ENCODE measurements around the gene TCFL5. TPM values are rescaled to one million over a fixed set of nuclear protein-coding genes. Genes with fewer than 3 reads are reported as not detected.

TCFL5 gene
- polyA plus RNA-seq, 2 donors = 2.8 to 3.5 TPM

- H3K27me3 ChIP-seq (ENCODE audit: control insufficient read depth in 1 of 2, insufficient read depth in 2 of 2, low read length in 2 of 2) = no peaks in the 10 kb centered on the region
- no peaks in the 10 kb centered on the region for H3K36me3 ChIP-seq (ENCODE audit: control insufficient read depth in 2 of 2, insufficient read depth in 2 of 2, low read length in 1 of 2)
- H3K9me3 ChIP-seq (ENCODE audit: control insufficient read depth in 2 of 2, insufficient read depth in 1 of 2, low read depth in 1 of 2, low read length in 1 of 2) = no peaks in the 10 kb centered on the region
- WGBS, 2 donors = 70 to 76% methylated on average over 27 of the region's 27 CpGs
- no peak overlapping the region for H3K27ac ChIP-seq (ENCODE audit: low read depth in 2 of 2, low read length in 1 of 2)
- peaks cover 2 to 13% of the 10 kb centered on the region in 2 donors for H3K4me1 ChIP-seq (ENCODE audit: control insufficient read depth in 2 of 2, insufficient read depth in 2 of 2, low read length in 1 of 2)
- H3K4me3 ChIP-seq (ENCODE audit: low read depth in 1 of 2, low read length in 2 of 2) = no peak overlapping the region
Observed at GRCh38 chr20:62825986-62826645, 35.5 kb downstream of the TCFL5 start.

- no peaks in the 10 kb centered on the region for H3K9me3 ChIP-seq (ENCODE audit: control insufficient read depth in 2 of 2, insufficient read depth in 1 of 2, low read depth in 1 of 2, low read length in 1 of 2)
- 66 to 76% methylated on average over 22 of the region's 22 CpGs for WGBS, 2 donors
- peaks cover 2 to 13% of the 10 kb centered on the region in 2 donors for H3K4me1 ChIP-seq (ENCODE audit: control insufficient read depth in 2 of 2, insufficient read depth in 2 of 2, low read length in 1 of 2)
- H3K36me3 ChIP-seq (ENCODE audit: control insufficient read depth in 2 of 2, insufficient read depth in 2 of 2, low read length in 1 of 2) = no peaks in the 10 kb centered on the region
- no peaks in the 10 kb centered on the region for H3K27me3 ChIP-seq (ENCODE audit: control insufficient read depth in 1 of 2, insufficient read depth in 2 of 2, low read length in 2 of 2)
- H3K27ac ChIP-seq (ENCODE audit: low read depth in 2 of 2, low read length in 1 of 2) = peak overlapping the region in 1 of 2 donors; percentile 26
- no peak overlapping the region for H3K4me3 ChIP-seq (ENCODE audit: low read depth in 1 of 2, low read length in 2 of 2)
Observed at GRCh38 chr20:62825333-62825985, 36.2 kb downstream of the TCFL5 start.

- peak overlapping the region in 1 of 2 donors; percentile 26 for H3K27ac ChIP-seq (ENCODE audit: low read depth in 2 of 2, low read length in 1 of 2)
- H3K9me3 ChIP-seq (ENCODE audit: control insufficient read depth in 2 of 2, insufficient read depth in 1 of 2, low read depth in 1 of 2, low read length in 1 of 2) = no peaks in the 10 kb centered on the region
- H3K27me3 ChIP-seq (ENCODE audit: control insufficient read depth in 1 of 2, insufficient read depth in 2 of 2, low read length in 2 of 2) = no peaks in the 10 kb centered on the region
- no peaks in the 10 kb centered on the region for H3K36me3 ChIP-seq (ENCODE audit: control insufficient read depth in 2 of 2, insufficient read depth in 2 of 2, low read length in 1 of 2)
- peaks cover 4 to 18% of the 10 kb centered on the region in 2 donors for H3K4me1 ChIP-seq (ENCODE audit: control insufficient read depth in 2 of 2, insufficient read depth in 2 of 2, low read length in 1 of 2)
- 28 to 34% methylated on average over 22 to 32 of the region's 36 CpGs for WGBS, 2 donors
- H3K4me3 ChIP-seq (ENCODE audit: low read depth in 1 of 2, low read length in 2 of 2) = peak overlapping the region in 1 of 2 donors; percentile 17
Observed at GRCh38 chr20:62824476-62825332, 36.9 kb downstream of the TCFL5 start.

GRCh38 chr20:62823688-62824475, 37.7 kb downstream of the TCFL5 start:
- Histone ChIP-seq H3K4me1 (ENCODE audit: control insufficient read depth in 2 of 2, insufficient read depth in 2 of 2, low read length in 1 of 2) (peaks cover 4 to 20% of the 10 kb centered on the region in 2 donors), H3K4me3 (ENCODE audit: low read depth in 1 of 2, low read length in 2 of 2) (no peak overlapping the region), H3K27me3 (ENCODE audit: control insufficient read depth in 1 of 2, insufficient read depth in 2 of 2, low read length in 2 of 2) (no peaks in the 10 kb centered on the region), H3K27ac (ENCODE audit: low read depth in 2 of 2, low read length in 1 of 2) (no peak overlapping the region), H3K9me3 (ENCODE audit: control insufficient read depth in 2 of 2, insufficient read depth in 1 of 2, low read depth in 1 of 2, low read length in 1 of 2) (no peaks in the 10 kb centered on the region), H3K36me3 (ENCODE audit: control insufficient read depth in 2 of 2, insufficient read depth in 2 of 2, low read length in 1 of 2) (no peaks in the 10 kb centered on the region)
- 85 to 89% methylated on average over 36 to 38 of the region's 38 CpGs for WGBS, 2 donors

GRCh38 chr20:62822788-62823651, 38.6 kb downstream of the TCFL5 start:
- Histone ChIP-seq H3K9me3 (ENCODE audit: control insufficient read depth in 2 of 2, insufficient read depth in 1 of 2, low read depth in 1 of 2, low read length in 1 of 2) (no peaks in the 10 kb centered on the region), H3K4me3 (ENCODE audit: low read depth in 1 of 2, low read length in 2 of 2) (no peak overlapping the region), H3K27ac (ENCODE audit: low read depth in 2 of 2, low read length in 1 of 2) (no peak overlapping the region), H3K27me3 (ENCODE audit: control insufficient read depth in 1 of 2, insufficient read depth in 2 of 2, low read length in 2 of 2) (peaks cover 0 to under 1% of the 10 kb centered on the region in 2 donors), H3K4me1 (ENCODE audit: control insufficient read depth in 2 of 2, insufficient read depth in 2 of 2, low read length in 1 of 2) (peaks cover 4 to 28% of the 10 kb centered on the region in 2 donors), H3K36me3 (ENCODE audit: control insufficient read depth in 2 of 2, insufficient read depth in 2 of 2, low read length in 1 of 2) (no peaks in the 10 kb centered on the region)
- 78 to 81% methylated on average over 23 to 24 of the region's 24 CpGs for WGBS, 2 donors

- H3K4me3 ChIP-seq (ENCODE audit: low read depth in 1 of 2, low read length in 2 of 2) = no peak overlapping the region
- 65 to 78% methylated on average over 7 of the region's 7 CpGs for WGBS, 2 donors
- no peaks in the 10 kb centered on the region for H3K9me3 ChIP-seq (ENCODE audit: control insufficient read depth in 2 of 2, insufficient read depth in 1 of 2, low read depth in 1 of 2, low read length in 1 of 2)
- H3K27me3 ChIP-seq (ENCODE audit: control insufficient read depth in 1 of 2, insufficient read depth in 2 of 2, low read length in 2 of 2) = peaks cover 0 to 8% of the 10 kb centered on the region in 2 donors
- no peaks in the 10 kb centered on the region for H3K36me3 ChIP-seq (ENCODE audit: control insufficient read depth in 2 of 2, insufficient read depth in 2 of 2, low read length in 1 of 2)
- H3K27ac ChIP-seq (ENCODE audit: low read depth in 2 of 2, low read length in 1 of 2) = no peak overlapping the region
- peaks cover 4 to 28% of the 10 kb centered on the region in 2 donors for H3K4me1 ChIP-seq (ENCODE audit: control insufficient read depth in 2 of 2, insufficient read depth in 2 of 2, low read length in 1 of 2)
Observed at GRCh38 chr20:62822239-62822787, 39.3 kb downstream of the TCFL5 start.

- Histone ChIP-seq H3K27ac (ENCODE audit: low read depth in 2 of 2, low read length in 1 of 2) (no peak overlapping the region), H3K4me1 (ENCODE audit: control insufficient read depth in 2 of 2, insufficient read depth in 2 of 2, low read length in 1 of 2) (peaks cover 4 to 28% of the 10 kb centered on the region in 2 donors), H3K36me3 (ENCODE audit: control insufficient read depth in 2 of 2, insufficient read depth in 2 of 2, low read length in 1 of 2) (no peaks in the 10 kb centered on the region), H3K27me3 (ENCODE audit: control insufficient read depth in 1 of 2, insufficient read depth in 2 of 2, low read length in 2 of 2) (peaks cover 0 to 12% of the 10 kb centered on the region in 2 donors), H3K9me3 (ENCODE audit: control insufficient read depth in 2 of 2, insufficient read depth in 1 of 2, low read depth in 1 of 2, low read length in 1 of 2) (no peaks in the 10 kb centered on the region), H3K4me3 (ENCODE audit: low read depth in 1 of 2, low read length in 2 of 2) (no peak overlapping the region)
- WGBS, 2 donors = 89% methylated on average over 11 to 12 of the region's 12 CpGs
Observed at GRCh38 chr20:62821726-62822210, 39.9 kb downstream of the TCFL5 start.

- Histone ChIP-seq H3K36me3 (ENCODE audit: control insufficient read depth in 2 of 2, insufficient read depth in 2 of 2, low read length in 1 of 2) (no peaks in the 10 kb centered on the region), H3K9me3 (ENCODE audit: control insufficient read depth in 2 of 2, insufficient read depth in 1 of 2, low read depth in 1 of 2, low read length in 1 of 2) (no peaks in the 10 kb centered on the region), H3K27me3 (ENCODE audit: control insufficient read depth in 1 of 2, insufficient read depth in 2 of 2, low read length in 2 of 2) (peaks cover 0 to 14% of the 10 kb centered on the region in 2 donors), H3K27ac (ENCODE audit: low read depth in 2 of 2, low read length in 1 of 2) (no peak overlapping the region), H3K4me3 (ENCODE audit: low read depth in 1 of 2, low read length in 2 of 2) (no peak overlapping the region), H3K4me1 (ENCODE audit: control insufficient read depth in 2 of 2, insufficient read depth in 2 of 2, low read length in 1 of 2) (peaks cover 4 to 33% of the 10 kb centered on the region in 2 donors)
- WGBS, 2 donors = 80 to 81% methylated on average over 18 to 19 of the region's 19 CpGs
Observed at GRCh38 chr20:62820962-62821725, 40.5 kb downstream of the TCFL5 start.
